Activated CD4-positive, alpha-beta T cell treated with anti-CD3 and anti-CD28 coated beads, Interleukin-2, amount 50 U/mL, for 24 hours (primary cell): ENCODE results near the gene HRH3.

Source experiments
- DNase-seq, 2 donors: peaks; one replicate each; pipeline ENCODE4 v3.0.0-alpha.2; 2020; ENCODE audit warnings: low read depth in 1 of 2, low spot score in 1 of 2

Gene HRH3

DNA sequence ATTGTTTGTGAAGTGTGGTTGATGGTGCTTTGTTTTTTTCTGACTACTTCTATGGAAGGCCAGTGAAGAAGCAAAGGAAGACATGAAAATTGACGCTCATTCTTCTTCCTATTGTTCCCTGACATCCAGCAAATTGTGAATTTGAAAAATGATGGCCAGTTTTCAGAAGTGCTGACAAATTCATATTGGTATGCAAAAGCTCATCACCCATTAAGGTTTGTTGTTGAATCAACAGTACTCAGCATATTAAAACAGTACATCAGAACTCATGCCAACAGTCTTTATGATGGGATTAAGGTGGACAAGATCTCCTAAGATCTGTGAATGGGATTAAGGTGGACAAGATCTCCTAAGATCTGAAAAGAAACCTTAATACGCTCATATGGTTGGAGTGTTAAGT, 38.3 kb downstream of the HRH3 start:
- no peak for DNase-seq

DNA sequence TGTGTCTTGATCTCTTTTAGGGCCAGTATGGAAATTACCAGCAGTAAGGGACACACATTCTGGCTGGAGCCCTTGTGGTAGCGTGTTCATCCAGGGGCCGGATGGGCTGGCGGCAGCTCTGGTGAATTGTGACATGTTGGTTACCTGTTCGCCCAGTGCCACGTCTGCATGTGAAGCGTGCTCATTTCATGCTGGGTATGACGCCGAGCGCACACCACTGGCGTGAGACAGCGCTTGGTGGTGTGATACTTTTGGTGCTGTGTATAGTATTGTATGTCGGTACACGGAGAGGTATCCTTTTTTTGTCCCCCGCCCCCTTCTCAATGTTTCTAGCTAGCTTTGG, 40.9 kb downstream of the HRH3 start:
- DNase-seq = no peak

GRCh38 chr20:62178316-62179161, 41.5 kb downstream of the HRH3 start:
- no peak for DNase-seq

DNA sequence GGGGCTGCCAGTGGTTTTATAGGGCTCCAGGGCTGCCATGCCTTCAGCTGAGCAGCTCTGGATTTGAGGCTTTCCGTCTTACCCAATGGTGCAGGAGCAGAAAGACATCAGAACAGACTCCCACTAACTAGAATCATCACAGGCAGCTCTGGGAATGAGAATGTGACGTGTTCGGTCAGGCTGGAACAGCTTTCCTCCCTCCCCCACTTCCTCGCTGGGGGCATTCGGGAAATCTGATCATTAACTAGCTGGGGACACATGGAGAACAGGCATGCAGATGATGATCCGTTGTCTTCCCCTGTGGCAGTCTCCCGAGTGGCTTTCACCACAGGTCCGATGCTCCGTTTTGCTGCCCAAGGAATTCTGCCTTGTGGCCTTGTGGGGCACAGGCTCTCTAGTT, 42.8 kb downstream of the HRH3 start:
- DNase-seq = no peak

- no peak for DNase-seq
Observed at GRCh38 chr20:62176866-62177265, 43.2 kb downstream of the HRH3 start.

DNA sequence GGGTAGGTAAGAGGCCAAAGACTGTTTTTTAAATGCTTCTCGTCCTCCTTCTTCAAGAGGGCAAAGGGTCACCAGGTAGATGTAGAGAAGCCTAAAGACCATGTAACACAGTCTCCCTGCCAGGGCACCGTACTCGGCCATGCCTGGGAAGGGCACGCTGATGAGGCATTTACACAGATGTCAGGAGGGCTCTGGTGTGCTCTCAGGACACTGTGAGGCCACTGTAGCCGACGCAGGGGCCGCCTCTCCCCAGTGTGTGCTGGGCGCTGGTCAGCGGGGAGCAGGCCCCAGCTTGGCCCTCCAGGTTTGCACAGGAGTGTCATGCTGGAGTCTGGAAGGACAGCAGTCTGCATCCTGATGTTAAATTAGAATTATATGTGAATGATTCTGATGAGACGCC, 44.4 kb downstream of the HRH3 start:
- no peak for DNase-seq

DNA sequence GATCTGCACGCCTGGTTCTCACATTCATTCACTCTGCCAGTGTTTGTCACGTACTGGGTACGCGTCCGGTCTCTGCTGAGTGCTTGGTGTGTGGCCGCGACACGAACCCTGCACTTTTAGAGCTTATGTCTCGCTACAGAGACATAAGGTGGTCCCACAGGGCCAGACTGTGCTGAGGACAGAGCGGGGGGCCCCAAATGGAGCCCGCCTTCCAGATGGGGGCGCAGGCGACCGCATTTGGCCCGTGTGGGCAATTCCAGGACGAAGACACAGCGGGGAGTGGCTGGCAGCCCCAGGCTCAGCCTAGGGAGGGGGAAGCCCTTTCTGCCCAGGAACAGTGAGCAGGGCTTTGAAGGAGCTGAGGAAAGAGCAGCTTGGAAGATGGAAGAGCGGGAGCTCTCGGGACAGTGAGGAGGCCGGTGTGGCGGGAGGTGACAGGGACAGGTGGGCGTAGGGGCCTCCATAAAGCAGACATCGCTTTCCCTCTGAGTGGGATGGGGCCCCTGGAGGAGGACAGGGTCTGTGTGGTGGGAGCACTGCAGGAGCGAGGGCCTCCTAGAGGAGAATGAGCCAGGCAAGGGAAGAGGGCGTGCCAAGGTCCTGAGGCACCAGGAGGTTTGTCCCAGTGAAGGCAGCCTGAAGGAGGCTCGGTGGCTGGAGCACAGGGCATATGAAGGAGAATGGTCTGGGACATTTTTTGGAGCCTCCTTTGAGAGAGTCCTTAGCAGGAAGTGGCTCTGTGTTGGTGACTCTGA, 45.0 kb downstream of the HRH3 start:
- no peak for DNase-seq

- DNase-seq = no peak
Observed at GRCh38 chr20:62174021-62174804, 45.9 kb downstream of the HRH3 start.

DNA sequence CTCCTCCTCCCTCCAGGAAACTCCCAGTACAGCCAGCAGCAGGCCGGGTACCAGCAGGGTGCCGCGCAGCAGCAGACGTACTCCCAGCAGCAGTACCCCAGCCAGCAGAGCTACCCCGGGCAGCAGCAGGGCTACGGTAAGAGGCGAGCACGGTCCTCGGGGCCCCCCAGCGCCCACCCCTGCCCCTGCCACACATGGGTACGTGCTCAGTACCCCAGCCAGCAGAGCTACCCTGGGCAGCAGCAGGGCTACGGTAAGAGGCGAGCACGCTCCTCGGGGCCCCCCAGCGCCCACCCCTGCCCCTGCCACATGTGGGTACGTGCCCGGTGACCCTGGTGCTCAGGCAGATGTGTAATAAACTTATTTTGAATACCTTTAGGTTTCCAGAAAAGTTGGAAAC, 47.4 kb downstream of the HRH3 start:
- no peak for DNase-seq

DNA sequence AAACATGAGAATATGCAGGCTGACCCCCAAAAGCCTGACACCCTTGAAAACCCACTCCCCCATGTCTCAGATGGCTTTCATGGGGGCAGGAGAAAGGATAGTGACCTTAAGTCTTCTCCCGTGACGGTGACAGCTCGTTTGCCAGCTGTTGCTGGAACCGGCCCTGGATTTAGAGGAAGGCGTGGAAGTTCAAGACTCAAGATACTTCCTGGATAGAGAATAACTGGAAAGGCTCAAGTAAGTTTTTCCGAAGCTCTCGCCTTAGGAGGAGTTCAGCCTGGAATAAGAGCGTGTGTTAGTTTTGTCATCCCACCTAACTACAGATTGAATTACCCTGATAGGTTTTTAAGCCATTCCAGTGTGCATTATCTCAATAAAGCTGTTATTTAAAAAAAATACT, 48.8 kb downstream of the HRH3 start:
- no peak for DNase-seq

- no peak for DNase-seq
Observed at GRCh38 chr20:62170536-62170935, 49.5 kb downstream of the HRH3 start.

DNA sequence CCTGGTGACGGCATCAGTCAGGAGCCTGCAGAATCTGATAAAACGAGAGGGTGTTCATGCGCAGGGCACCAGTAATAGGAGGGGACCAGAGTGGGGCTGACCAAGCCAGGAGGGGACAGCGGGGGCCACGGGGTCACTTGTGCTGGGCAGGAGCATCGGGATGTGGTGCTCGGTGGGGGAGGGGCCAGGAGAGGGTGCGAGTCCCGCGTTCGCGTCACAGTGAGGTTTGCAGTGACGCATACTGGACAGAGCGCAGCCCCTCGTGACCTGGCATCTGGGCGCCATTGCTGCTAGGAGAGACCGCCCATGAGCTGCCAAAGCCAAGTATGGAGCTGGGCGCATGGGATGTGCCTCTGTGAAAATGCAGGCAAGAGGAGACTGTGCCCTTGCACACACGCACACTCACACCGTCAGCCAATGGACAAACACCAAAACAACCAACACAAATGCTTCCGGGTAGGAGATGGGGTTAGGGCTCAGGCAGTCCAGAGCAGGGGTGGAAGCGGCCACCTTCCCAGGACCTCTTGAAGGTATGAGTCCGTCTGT, 51.1 kb downstream of the HRH3 start:
- DNase-seq = no peak

GRCh38 chr20:62168061-62168460, 52.0 kb downstream of the HRH3 start:
- DNase-seq = no peak

GRCh38 chr20:62167474-62167873, 52.6 kb downstream of the HRH3 start:
- DNase-seq = no peak

GRCh38 chr20:62165762-62166399, 54.2 kb downstream of the HRH3 start:
- no peak for DNase-seq
